Suppressor macrophage treated with lipopolysaccharide for 4 hours (primary cell): Measurements from ENCODE around the gene NOC2L.

ENCODE experiments used
- DNase-seq: peaks from one replicate; pipeline ENCODE4 v3.0.0-alpha.2; 2020

The NOC2L gene

DNA sequence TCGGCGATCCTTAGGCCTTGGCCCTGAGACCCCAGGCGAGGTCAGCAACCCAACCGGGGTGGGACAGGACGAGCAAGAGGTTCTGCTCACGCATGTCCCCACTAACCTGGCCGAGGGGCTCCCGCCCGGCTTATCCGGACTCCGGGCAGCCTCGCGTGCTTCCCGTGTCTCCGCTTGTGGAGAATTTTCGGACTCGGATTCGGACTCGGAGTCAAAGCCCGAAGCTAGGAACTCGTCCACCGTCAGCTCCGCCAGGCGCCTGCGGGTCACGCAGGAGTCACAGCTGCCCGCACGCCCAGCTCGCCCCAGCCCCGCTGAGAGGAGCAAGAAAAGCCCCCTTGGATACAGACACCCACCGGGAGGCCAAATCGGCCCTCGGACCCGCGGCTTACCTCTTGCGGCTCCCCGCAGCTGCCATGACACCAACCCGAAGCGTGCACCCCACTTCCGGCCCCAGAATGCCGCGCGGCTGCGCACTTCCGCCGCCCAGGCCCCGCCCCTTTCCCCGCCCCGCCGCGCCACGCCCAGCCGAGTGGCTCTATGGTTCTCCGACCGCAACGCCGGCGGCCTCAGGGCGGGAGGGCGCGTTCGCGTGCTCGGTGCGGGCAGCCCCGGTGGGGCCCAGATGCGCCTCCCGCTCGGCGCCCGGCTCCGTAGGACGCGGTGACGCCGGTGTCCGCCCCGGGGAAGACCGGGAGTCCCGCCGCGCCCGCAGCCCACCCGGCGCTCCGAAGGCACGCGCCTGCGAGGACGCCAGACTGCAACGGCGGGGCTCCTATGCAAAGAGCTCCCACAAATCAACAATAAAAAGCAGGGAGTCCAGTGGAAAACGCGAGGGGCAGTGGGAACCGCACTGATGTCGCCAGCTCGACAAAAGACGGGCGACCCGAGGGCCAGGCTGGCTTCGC lies at the start of gene NOC2L:
NOC2L (minus strand) TSS at position 434 of the 908 bp plus-strand sequence; CDS start at position 418, 16 bp downstream.
- peak; percentile 95 for DNase-seq

DNA sequence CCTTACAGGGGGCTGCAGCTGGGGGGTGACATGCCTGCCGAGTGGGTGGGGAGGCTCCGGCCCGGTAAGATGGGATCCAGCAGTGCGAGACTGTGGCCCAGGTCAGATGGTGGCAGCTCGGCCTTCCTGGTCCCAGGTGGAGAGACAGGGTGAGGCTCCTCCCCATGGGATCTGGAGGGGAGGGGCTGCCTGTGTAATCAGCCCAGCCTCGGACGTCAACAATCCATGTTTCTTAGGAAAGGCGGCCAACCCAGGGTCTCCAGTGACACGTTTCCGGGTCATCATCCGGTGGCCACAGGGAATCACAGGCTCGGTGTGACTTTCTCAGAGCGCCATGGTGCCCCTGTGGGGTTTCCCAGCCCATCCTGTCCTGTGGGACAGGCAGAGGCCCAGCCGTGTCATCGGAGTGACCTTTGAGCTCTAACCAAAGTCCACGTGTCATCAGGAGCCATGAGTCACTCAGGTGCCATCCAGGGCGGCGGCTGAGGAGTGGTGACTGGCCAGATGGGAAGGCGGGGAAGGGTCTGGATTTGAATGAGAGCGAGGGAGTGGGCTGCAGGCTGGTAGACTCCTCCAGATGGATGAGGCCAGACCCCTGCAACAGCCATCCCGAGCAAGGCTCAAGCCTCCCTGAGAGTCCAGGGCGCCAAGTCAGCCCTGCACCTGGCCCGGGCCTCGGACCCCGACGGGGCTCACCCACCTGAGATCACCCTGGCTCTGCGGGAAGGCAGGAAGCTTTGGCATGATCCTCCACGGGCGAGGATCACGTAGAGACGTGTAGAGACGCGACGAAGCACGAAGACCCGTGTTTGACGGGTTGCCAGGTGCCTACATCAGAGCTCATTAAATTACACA lies 47.5 kb upstream of the NOC2L start:
- peak; percentile 24 for DNase-seq

DNA sequence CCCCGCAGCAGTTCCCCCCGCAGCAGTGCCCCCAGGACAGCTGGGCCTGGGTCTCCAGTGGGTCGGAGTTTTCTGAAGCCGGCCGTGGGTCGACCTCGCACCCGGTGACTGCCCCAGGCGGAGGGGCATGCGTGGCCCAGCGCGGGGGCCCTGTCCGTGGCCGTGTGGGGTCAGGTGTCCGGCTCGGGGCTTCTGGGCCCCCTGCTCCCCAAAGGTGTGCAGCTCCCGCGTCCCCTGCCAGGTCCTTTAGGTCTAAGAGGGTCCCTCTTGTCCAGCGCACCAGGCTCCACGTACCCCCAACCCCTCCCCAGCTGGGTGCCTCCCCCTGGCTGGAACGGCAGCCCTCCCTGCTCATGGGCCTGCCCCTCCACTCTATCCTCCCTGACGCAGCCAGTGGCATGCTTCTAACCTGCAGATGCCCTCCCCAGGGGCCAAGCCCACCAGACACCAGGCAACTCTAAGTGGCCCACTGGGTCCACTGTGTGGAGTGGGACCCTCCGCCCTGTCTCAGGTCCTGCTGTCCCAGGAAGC lies 46.8 kb upstream of the NOC2L start:
- no peak for DNase-seq

DNA sequence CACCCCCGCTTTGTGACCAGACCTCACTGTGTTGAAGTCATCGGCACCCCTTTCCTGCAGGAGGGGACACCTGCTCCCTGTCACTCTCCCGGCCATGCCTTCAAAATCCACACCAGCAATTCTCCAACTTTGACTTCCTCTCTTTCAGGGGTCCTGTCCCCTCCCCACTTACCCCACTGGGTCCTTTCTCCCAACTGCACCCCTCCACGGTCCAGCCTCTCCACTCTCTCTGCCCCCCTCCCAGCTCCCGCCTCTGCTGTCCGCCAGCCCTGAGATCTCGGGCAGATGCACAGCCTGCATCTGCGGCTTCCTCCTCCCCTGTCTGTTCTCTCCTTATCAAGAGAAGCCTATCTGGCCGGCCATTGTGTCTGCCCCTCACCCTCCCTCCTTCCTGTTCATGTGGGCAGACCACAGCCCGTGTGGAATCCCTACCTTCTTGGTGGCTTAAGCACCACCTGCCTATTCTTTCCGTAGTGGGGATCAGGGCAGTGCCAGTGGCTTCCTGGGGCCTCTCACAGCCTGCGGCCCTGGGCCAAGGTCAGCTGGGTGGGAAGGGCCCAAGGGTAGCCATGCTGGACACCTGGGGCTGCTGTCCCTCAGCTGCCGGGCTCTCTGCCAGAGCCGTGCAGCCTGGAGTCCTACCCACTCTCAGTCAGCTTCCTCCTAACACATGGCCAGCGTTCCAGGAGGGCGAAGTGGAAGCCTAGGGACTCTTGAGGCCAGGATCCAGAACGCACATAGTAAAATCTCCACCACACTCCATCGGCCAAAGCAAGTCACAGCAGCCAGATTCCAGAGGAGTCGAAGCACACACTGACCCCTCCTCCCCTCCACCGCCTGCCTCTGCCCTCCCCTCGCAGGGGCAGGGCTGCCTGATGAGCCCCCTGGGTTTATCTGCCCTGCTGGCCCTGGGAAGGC lies 46.0 kb upstream of the NOC2L start:
- peak; percentile 47 for DNase-seq

DNA sequence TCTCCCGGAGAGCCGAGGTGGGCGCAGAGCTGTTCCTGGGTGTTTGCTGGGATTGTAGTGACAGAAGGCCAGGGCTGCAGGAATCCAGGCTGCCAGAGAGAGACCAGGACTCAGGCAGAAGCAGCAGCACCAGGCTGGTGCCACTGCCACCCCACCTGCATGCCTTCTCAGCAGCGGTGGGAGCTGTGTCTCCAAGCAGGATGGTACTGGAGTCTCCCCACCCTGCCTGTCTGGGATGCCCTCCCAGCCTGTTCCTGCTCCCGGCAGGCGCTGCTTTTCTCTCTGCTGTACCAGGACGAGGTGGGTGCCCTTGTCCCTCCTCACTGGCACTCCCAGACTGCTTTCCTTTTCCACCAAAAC lies 45.3 kb upstream of the NOC2L start:
- no peak for DNase-seq

DNA sequence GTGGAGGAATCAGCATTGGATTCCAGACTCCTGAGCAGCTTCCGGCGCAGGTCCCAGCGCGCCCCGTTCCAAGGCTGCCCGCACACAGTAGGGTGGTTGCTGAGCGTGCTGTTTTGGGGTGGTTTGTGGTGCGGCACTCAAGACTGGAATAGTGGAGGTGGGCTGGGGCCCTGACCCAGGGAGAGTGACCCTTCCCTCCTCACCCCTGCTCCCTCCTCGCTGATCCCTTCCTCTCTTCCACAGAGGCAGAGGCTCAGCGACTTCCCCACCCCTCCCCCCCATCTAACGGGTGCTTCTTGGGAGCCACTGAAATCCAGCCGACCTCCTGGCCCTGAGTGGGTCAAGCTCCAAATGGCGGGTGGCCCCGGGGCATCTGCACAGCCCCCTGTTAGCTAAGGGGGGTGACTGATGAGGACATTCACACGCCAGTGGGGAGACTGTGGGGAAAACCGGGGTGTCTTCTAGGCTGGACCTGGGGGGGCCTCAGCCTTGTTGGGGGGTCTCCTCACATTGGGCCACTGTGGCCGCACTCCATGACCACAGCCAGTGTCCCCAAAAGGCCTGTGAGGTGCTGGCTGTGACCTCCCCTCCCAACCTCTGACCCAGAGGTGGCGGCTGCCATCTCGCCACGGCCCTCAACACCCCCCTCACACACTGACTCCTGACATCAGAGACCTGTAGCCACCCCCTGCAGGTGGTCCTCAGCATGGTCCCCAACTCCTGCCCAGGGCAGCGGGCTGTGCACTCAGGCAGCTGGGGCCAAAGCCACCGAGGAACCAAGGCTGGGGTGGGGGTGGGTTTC lies 44.8 kb upstream of the NOC2L start:
- no peak for DNase-seq

DNA sequence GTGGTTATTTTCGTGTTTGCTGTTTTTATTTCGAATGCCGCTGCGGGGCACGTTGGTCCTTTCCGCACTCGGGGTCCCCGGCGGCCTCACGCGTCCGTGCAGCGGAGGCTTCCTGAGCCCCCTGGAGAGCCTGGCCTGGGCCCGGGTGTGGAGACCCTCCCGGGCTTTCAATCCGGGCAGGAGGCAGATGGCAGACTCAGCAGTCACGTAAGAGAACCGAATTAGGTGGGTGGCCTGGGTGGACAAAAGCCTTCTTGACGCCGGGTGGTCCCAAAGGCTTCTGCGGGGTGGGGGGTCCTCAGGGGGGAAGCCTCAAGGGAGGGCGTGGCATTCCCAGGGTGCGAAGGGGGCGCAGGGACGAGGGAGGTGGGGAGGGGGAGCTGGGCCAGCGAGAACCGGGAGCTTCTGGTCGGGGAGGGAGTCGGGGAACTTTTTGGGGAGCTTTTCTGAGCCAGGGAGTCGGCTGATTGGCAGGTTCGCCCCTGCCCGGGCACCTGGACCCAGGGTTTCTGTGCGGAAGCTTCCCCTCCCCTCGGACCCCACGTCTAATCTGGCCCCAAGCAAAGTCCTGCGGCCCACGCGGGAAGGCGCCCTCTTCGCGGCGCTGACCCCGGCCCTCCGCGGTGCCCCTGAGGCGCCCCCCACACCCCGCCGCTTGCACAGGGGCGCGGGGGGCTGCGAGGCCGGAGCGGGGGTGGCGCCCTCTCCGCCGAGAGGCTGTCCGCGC lies 42.2 kb upstream of the NOC2L start:
- DNase-seq = no peak

DNA sequence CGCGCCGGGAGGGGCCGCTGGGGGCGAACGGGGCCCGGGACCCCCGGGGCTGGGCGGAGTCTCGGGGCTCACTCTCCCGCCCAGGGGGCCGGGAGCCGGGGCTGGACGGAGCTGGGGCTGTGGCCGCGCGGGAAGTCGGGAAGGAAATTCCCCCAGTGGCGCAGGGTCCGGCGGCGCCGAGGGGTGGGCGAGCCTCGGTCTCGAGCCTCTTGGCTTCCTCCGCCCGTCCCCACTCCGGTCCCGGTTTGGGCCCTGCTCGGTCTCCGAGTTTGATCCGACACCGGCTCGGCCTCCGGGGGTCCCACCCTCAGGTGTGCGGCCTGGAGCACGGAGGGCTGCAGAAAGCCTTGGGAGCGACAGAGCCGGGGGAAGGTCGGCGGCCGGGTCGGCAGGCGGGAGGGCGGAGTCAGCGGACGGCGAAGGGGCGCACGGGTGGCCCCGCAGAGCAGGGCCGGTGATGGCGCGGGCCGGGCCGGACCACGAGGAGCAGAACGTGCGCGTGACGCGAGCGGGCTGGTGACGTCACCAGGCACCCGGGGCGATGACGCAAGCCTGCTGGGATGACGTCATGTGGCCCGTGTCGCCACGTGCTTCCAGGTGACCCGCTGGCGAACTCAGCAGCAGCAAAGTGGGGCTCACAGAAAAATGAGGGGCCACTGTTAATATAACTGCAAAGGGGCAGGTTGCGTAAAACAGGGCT lies 41.5 kb upstream of the NOC2L start:
- DNase-seq = peak; percentile 93

DNA sequence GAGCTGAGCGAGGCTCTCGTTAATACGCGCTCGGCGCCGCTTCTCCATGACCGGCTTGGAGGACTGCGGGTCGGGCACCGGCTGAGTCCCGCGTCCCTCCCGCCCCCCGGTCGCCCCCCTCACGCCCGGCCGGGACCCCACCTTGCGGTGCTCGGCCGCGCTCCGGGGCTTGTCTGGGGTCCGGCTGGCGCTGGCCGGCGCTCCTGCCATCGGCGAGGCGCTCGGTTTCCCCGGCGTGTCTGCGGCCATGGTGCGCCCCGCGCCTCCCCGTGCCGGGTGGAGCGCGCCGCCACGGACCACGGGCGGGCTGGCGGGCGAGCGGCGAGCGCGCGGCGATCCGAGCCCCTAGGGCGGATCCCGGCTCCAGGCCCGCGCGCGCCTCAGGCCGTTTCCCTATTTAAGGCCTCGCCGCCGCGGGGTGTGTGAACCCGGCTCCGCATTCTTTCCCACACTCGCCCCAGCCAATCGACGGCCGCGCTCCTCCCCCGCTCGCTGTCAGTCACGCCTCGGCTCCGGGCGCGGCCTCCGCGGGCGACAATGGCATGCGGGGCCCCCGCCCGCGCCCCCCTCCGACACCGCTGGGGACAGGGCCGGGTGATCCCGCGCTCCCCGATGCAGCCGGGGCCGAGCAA lies 40.8 kb upstream of the NOC2L start, which contains the start of gene HES4:
HES4 (minus strand) TSS at position 373 of the 632 bp plus-strand sequence; CDS start at position 249, 124 bp downstream.
- DNase-seq = peak; percentile 97

DNA sequence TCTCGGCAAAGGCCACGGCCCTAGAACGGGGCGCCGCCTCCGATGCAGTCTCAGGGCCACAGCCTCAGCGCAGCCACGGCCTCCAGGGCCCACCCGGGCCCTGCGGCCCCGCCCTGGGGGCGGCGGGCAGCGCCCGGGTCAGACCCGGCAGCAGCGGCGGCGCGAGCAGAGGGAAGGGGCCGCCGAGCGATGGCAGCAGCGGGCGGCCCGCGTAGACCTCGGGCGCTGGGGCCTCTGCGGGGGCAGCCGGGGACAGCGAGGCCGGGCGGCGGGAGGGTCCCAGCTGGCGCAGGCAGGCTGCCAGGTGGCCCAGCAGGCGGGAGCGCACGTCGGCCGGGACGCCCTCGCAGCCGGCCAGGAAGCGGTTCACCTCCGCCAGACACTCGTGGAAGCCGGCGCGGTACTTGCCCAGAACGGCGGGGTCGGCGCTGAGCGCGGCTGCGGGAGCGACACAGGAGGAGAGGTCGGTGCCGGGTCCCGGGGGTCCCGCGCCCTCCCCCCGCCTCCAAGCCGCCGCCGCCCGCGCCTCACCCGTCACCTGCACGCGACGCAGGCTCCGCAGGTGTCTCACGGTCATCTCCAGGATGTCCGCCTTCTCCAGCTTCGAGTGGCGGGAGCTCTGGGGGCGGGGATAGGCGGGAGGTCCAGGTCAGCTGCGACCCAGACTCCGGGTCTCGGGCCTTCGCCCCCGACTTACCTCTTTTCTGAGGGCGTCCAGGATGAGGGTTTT lies 40.1 kb upstream of the NOC2L start:
- DNase-seq = peak; percentile 56

DNA sequence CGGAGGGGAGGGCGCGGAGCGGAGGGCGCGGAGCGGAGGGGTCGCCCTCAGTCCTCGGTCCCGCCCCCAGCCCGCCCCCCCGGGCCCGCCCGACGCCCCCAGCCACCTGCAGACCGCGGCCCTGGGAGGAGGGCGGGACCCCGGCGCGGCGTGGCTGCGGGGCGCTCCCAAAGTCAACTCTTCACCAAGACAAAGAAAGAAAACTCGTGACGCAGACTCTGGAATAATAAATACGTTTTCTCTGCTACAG lies 39.6 kb upstream of the NOC2L start:
- no peak for DNase-seq

DNA sequence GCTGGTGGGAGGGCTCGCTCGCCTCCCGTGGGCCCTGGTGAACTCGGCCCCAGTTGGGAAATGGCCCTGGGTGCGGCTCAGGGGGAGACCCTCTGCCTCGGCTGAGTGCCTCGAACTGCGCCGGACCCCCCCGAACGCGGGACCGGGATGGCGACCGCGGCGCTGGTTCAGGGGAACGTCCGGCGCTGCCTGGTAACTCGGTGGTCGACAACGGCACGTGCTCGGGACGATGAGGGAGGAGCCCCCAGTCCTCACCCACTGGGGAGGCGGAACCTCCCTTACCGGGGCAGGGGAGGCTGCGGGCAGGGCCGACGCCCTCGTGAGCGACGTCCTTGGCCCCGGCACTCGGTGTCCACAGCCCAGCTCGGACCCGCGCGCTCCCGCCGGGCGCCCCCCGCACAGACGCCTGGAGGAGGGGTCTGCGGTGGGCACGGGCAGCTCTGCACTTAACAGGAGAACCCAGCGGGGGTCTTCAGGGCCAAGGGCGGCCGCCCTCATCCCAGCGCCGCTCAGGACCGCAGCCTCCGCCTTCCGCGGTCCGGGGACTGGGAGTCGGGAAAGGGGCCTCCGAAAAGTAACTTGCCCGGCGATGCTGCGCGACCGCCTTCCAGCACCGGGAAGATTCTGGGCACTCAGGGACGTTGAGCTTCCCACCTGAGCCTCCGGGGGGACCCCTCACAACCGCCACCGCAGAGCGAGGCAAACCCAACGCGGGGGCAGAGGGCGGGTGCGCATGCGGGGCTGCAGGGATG lies 39.1 kb upstream of the NOC2L start:
- peak; percentile 34 for DNase-seq

DNA sequence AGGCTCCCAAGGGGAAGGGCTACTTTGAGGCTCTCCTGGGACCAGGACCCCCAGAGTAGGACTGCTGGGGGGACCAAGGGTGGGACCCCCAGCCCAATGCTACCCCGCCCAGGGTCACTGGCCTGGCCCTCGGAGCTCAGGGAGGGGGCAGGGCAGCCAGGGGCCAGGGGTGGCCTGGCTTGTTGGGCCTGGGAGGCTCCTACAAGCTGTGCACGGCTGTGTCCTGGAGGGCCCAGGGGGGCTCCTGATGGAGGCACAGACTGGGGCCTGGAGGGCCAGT lies 38.6 kb upstream of the NOC2L start:
- no peak for DNase-seq

DNA sequence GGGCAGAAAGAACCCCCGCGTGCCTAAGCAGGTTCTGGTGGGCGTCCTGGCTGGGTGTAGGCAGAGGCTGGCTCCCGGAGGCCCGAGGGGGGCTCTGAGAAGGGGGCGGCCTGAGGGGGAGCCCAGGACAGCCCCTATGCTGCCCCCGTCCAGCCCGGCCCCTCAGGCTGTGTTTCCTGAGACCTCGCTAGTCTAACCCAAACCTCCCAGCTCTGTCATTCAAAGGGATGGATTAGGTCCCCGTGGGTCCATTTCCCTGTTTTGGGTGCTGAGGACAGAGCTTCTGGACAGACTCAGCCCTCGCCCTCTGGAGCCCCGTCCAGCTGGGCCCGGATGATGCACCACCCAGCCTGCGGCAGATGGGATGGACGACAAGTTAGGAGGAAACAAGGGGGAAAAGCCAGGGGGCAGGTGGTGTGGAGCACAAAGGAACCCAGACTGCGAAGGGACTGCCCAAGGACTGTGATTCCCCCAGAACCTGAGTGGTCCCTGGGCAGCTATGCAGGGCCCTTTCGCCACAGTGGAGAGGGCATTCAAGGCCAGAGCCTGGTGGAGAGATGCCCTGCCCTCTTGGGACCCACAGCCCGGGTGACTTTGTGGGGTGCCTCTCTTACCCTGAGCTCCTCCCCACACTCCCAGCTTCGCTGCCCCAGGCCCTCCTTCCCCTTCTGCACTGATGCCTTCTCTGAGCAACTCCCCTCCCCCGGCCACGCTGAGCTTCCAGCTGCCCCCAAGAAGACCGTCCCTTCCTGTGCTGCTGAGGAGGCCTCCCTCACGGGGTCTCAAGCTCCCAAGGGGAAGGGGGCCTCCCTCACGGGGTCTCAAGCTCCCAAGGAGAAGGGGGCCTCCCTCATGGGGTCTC lies 38.0 kb upstream of the NOC2L start:
- peak; percentile 27 for DNase-seq

DNA sequence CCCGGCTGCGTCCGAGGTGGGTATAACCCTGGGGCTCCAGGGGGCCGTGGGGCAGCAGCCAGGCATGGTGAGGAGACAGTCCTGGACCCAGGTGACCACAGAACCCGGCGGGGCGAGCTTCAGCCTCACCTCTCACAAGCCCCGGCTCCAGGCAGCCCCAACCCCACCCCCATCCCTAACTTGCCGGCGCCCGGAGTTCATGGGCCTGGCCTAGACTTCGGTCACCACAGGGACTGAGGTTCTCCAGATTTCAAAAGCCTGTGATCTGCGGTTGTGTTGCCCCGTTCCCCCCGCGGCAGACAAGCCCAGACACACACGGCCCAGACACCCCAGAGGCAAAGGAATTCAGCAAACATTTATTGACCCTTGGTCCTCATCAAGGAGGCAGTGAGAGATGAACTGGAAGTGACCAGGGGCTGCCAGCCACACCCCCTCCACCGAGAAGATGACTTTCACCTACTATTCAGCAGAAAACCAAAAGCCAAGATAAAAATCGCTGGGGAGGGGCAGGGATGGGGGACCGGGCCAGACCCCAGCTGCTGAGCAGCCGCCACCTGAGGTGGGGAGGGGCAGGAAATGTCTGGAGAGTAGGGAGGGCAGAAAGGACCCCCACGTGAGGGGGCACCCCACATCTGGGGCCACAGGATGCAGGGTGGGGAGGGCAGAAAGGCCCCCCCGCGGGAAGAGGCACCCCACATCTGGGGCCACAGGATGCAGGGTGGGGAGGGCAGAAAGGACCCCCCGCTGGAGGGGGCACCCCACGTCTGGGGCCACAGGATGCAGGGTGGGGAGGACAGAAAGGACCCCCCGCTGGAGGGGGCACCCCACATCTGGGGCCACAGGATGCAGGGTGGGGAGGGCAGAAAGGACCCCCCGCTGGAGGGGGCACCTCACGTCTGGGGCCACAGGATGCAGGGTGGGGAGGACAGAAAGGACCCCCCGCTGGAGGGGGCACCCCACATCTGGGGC lies 36.9 kb upstream of the NOC2L start:
- DNase-seq = peak; percentile 28

DNA sequence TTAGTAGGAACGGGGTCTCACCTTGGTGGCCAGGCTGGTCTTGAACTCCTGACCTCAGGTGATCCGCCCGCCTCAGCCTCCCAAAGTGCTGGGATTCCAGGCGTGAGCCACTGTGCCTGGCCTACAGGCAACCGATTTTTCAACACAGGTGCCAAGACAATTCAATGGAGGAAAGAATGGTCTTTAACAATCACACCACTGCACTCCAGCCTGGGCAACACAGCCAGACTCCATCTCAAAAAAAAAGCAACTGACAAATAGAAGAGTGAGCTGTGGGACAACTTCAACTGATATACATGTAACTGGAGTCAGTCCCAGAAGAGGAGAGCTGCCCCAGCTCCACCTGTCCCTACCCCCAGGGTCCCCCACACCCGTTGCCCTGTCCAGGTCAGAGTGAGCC lies 35.5 kb upstream of the NOC2L start:
- DNase-seq = peak; percentile 22
